Loucy (cell line): Measurements from ENCODE around the gene NELL2.

Experiments
- H2AFZ ChIP-seq: fragments of 200-600 bp; sonication (generic); 2 replicates; pipeline ENCODE4 v1.6.0; 2016; ENCODE audit warnings: antibody characterized with exemption, mild to moderate bottlenecking, low read length, moderate library complexity
- H3F3A ChIP-seq: fragments of 200-600 bp; 2 replicates; pipeline ENCODE4 v1.6.0; 2016; ENCODE audit warnings: antibody characterized with exemption, low read depth, mild to moderate bottlenecking
- H3K27me3 ChIP-seq: fragments of 200-600 bp; sonication (generic); 2 replicates; pipeline ENCODE4 v1.6.1; 2014; ENCODE audit warnings: low read length, mild to moderate bottlenecking; ENCODE audit not compliant: insufficient read depth, poor library complexity, severe bottlenecking
- H3K36me3 ChIP-seq: fragments of 200-600 bp; sonication (generic); 2 replicates; pipeline ENCODE4 v1.6.1; 2016; ENCODE audit warnings: low read length; ENCODE audit not compliant: insufficient read depth
- H3K4me1 ChIP-seq: fragments of 200-600 bp; sonication (generic); 2 replicates; pipeline ENCODE4 v1.5.1; 2014; ENCODE audit warnings: low read length, mild to moderate bottlenecking; ENCODE audit not compliant: insufficient read depth, poor library complexity, severe bottlenecking
- H3K4me2 ChIP-seq: fragments of 200-600 bp; sonication (generic); 2 replicates; pipeline ENCODE4 v1.6.0; 2014; ENCODE audit warnings: antibody characterized with exemption, low read length, low read depth, mild to moderate bottlenecking; ENCODE audit not compliant: poor library complexity, severe bottlenecking
- H3K4me3 ChIP-seq: fragments of 200-600 bp; sonication (generic); 2 replicates; pipeline ENCODE4 v1.5.1; 2014; ENCODE audit warnings: low read length, mild to moderate bottlenecking, mixed read lengths; ENCODE audit not compliant: poor library complexity, severe bottlenecking
- H3K79me2 ChIP-seq: fragments of 200-600 bp; sonication (generic); 2 replicates; pipeline ENCODE4 v1.6.1; 2014; ENCODE audit warnings: low read length; ENCODE audit not compliant: insufficient read depth
- H3K9ac ChIP-seq: fragments of 200-600 bp; sonication (generic); 2 replicates; pipeline ENCODE4 v1.6.0; 2014; ENCODE audit warnings: mild to moderate bottlenecking, low read depth, low read length, moderate library complexity; ENCODE audit not compliant: poor library complexity, severe bottlenecking
- H3K9me2 ChIP-seq: fragments of 200-600 bp; sonication (generic); replicated peaks from 2 replicates; pipeline ENCODE4 v1.6.1; 2016; ENCODE audit warnings: low read depth, low read length, mixed read lengths
- H3K9me3 ChIP-seq: fragments of 200-600 bp; sonication (generic); 2 replicates; pipeline ENCODE4 v1.6.1; 2014; ENCODE audit warnings: mild to moderate bottlenecking, antibody characterized with exemption, low read length, low read depth; ENCODE audit not compliant: insufficient read depth
- H4K20me1 ChIP-seq: fragments of 200-600 bp; sonication (generic); 2 replicates; pipeline ENCODE4 v1.6.0; 2014; ENCODE audit warnings: antibody characterized with exemption, low read length, mild to moderate bottlenecking; ENCODE audit not compliant: insufficient read depth, poor library complexity, severe bottlenecking
- CTCF ChIP-seq: fragments of 200-600 bp; sonication (generic); conservative IDR thresholded peaks from 2 replicates; pipeline ENCODE4 v1.5.1; 2014; ENCODE audit warnings: mild to moderate bottlenecking, antibody characterized with exemption, low read length
- EZH2phosphoT487 ChIP-seq: fragments of 200-600 bp; IDR thresholded peaks from 2 replicates; pipeline ENCODE4 v1.6.1; 2018; ENCODE audit warnings: antibody characterized with exemption, mild to moderate bottlenecking, moderate library complexity, borderline replicate concordance

Gene NELL2

GRCh38 chr12:44521702-44522101 lies 354.4 kb downstream of the NELL2 start:
- H3K27me3 ChIP-seq: no peaks in the 10 kb centered on the region
- no peaks in the 10 kb centered on the region for H3K79me2 ChIP-seq
- no peaks in the 10 kb centered on the region for H3F3A ChIP-seq
- no peak overlapping the region for H3K4me3 ChIP-seq
- H2AFZ ChIP-seq: no peak overlapping the region
- H3K9me2 ChIP-seq: no peaks in the 10 kb centered on the region
- H3K36me3 ChIP-seq: no peaks in the 10 kb centered on the region
- no peak for TF ChIP-seq CTCF
- TF ChIP-seq EZH2phosphoT487: no peak
- no peaks in the 10 kb centered on the region for H4K20me1 ChIP-seq
- no peaks in the 10 kb centered on the region for H3K9me3 ChIP-seq
- H3K9ac ChIP-seq: no peak overlapping the region
- H3K4me2 ChIP-seq: no peak overlapping the region
- H3K4me1 ChIP-seq: no peaks in the 10 kb centered on the region

DNA sequence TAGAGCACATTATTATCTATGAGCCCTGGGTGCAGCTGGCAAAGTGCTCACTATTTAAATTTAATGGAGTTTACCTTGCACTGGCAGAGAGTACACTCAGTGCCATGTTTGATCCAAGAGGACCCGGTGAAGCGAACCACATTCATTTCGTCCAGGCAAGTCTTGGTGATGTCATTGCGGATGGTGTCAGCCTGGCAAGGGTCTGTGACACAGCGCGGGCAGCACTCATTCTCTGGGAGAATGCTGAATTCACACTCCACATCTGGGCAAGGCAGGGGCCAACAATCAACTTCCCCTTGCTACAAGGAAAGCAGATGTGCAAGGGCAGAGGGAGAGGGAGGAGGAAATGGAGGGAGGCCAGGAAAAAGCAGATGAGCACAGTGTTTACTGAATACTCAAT lies 356.2 kb downstream of the NELL2 start:
- Histone ChIP-seq H3K4me3 (no peak overlapping the region), H3K9me2 (no peaks in the 10 kb centered on the region), H3K79me2 (no peaks in the 10 kb centered on the region), H3K9ac (no peak overlapping the region), H3K9me3 (no peaks in the 10 kb centered on the region), H3K4me1 (no peaks in the 10 kb centered on the region), H4K20me1 (no peaks in the 10 kb centered on the region), H3K36me3 (no peaks in the 10 kb centered on the region), H2AFZ (no peak overlapping the region), H3K27me3 (no peaks in the 10 kb centered on the region), H3F3A (no peaks in the 10 kb centered on the region), H3K4me2 (no peak overlapping the region)
- TF ChIP-seq EZH2phosphoT487: no peak
- no peak for TF ChIP-seq CTCF

GRCh38 chr12:44511289-44511688 lies 364.8 kb downstream of the NELL2 start:
- H3K9me3 ChIP-seq: no peaks in the 10 kb centered on the region
- H3K27me3 ChIP-seq: no peaks in the 10 kb centered on the region
- no peaks in the 10 kb centered on the region for H3K4me1 ChIP-seq
- H3K9ac ChIP-seq: no peak overlapping the region
- H3K36me3 ChIP-seq: no peaks in the 10 kb centered on the region
- no peak overlapping the region for H2AFZ ChIP-seq
- TF ChIP-seq CTCF (no peak), EZH2phosphoT487 (no peak)
- H3F3A ChIP-seq: no peaks in the 10 kb centered on the region
- no peaks in the 10 kb centered on the region for H4K20me1 ChIP-seq
- H3K9me2 ChIP-seq: no peaks in the 10 kb centered on the region
- no peak overlapping the region for H3K4me3 ChIP-seq
- no peak overlapping the region for H3K4me2 ChIP-seq
- H3K79me2 ChIP-seq: no peaks in the 10 kb centered on the region
